HG03025 (cell line): ENCODE results near the gene NPC1L1.
"Not testable (repeated sequence)": the region's sequence is repeated elsewhere in the genome, so short reads cannot be mapped to it uniquely, and the experiment has no call there.

Experiments used
- ATAC-seq: cut with Tn5 transposase; IDR thresholded peaks from one replicate; pipeline ENCODE4 v1.9.1; 2021; ENCODE audit warnings: mild to moderate bottlenecking, moderate library complexity; ENCODE audit not compliant: unreplicated experiment, low FRiP score

The NPC1L1 gene

GRCh38 chr7:44566680-44567079 lies 25.6 kb upstream of the NPC1L1 start:
- ATAC-seq: no peak

GRCh38 chr7:44565795-44566559 lies 24.8 kb upstream of the NPC1L1 start:
- ATAC-seq: no peak

DNA sequence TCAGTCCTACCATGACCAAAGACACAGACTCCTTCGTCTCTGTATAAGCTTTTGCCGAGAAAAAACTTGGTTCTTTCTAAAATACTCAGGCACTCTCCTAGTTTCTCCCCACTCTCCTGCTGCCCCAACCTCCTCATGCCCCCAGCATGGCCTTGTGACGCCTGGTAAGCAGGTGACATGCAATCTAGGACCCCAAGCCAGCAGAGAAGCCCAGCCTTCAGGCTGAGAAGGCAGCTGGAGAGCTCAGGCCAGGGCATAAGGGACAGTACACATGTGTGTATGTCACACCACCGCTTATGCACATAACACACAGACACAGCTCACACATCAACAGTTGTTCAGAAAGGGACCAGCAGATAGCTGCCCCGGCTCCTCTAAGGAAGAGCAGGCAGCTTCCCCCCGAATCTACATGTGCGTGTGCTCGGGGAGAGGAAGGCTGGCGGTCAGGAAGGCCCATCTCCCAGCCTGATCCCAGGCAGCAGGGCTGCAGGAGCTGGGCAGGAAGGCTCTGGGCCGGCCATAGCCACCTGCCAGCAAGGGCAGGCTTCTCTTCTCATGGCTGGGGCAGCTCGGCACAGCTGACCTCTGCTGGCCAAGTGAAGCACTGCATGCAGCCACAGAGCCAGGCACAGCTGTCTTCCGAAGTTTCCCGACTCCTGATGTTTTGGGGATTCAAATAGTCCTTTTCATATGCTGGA lies 24.1 kb upstream of the NPC1L1 start:
- ATAC-seq: no peak

DNA sequence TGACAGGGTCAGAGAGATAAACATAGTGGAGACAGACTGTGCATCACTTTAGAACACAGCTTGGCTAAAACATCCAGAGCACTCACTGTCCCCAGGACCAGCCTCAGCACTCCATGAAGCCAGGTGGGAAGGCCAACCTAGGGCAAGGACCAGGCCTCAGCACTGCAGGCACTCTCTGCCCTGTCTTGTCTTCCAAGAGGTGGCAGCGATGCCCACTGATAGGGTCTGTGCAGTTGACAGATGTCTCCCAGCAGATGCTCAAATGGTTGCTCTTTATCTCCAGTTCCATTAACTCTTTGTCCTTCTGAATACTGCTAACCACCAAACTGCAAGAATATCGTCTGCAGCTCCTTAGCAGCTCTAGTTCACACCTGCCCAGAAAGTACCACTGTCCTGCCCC lies 23.5 kb upstream of the NPC1L1 start:
- ATAC-seq: no peak

- ATAC-seq: no peak
These were observed 22.1 kb upstream of the NPC1L1 start for GRCh38 chr7:44563171-44563679.

GRCh38 chr7:44562622-44562962 lies 21.5 kb upstream of the NPC1L1 start:
- ATAC-seq: not testable (repeated sequence)

- ATAC-seq: no peak
These were observed 21.0 kb upstream of the NPC1L1 start for GRCh38 chr7:44561962-44562621.

- ATAC-seq: no peak
These were observed 20.4 kb upstream of the NPC1L1 start for GRCh38 chr7:44561481-44561880.

- ATAC-seq: no peak
These were observed 18.4 kb upstream of the NPC1L1 start for GRCh38 chr7:44559485-44559884.

- no peak for ATAC-seq
These were observed 16.4 kb upstream of the NPC1L1 start for GRCh38 chr7:44557485-44557884.

GRCh38 chr7:44555350-44555749 lies 14.2 kb upstream of the NPC1L1 start:
- no peak for ATAC-seq

GRCh38 chr7:44552473-44553005 lies 11.4 kb upstream of the NPC1L1 start:
- not testable (repeated sequence) for ATAC-seq

DNA sequence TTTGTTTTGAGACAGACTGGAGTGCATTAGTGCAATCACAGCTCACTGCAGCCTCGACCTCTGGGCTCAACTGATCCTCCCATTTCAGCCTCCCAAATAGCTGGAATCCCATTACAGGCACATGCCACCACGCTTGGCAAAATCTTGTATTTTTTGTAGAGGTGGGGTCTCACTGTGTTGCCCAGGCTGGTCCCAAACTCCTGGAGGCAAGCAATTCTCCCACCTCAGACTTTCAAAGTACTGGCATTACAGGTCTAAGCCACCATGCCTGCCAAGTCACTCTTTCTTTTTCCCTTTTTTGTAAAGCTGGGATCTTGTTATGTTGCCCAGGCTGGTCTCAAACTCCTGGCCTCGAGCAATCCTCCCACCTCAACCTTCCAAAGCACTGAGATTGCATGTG lies 8.3 kb upstream of the NPC1L1 start:
- ATAC-seq: no peak

- ATAC-seq: no peak
These were observed 7.8 kb upstream of the NPC1L1 start for GRCh38 chr7:44548893-44549292.

- ATAC-seq: no peak
These were observed 6.6 kb upstream of the NPC1L1 start for GRCh38 chr7:44547536-44548231.

DNA sequence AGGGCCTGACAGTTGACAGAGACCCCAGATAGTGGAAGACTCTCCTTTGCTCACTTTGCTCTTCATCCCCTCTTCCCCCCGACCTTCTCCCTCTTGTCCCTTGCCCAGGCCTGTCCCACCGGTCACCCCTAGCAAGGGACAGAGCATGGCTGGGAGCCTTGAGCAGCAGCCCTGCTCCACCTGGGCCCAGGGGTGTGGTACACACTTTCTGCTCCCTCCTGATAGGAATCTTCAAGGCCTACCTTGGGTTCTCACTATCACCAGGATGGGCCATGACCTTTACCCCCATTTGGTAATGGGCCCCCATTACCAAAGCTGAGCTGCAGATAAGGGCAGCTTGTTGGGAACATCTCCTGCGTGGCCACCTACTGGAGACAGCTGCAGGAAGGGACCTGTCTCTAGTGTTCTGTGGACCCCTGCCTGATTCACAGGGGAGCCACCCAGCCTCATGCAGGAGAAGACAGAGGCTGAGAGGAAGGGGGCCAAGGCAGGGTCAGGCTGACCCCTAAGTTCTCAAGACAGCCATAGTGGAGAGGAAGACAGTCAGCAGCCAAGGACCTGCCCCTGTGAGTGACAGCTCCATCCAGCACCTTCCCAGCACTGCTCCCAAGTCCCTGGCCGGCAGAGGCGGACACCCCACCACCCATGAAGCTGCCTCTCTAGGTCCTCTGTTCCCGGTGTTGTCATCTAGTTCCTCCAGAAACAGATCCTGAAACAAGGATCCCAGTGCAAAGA lies 913 bp upstream of the NPC1L1 start:
- no peak for ATAC-seq

DNA sequence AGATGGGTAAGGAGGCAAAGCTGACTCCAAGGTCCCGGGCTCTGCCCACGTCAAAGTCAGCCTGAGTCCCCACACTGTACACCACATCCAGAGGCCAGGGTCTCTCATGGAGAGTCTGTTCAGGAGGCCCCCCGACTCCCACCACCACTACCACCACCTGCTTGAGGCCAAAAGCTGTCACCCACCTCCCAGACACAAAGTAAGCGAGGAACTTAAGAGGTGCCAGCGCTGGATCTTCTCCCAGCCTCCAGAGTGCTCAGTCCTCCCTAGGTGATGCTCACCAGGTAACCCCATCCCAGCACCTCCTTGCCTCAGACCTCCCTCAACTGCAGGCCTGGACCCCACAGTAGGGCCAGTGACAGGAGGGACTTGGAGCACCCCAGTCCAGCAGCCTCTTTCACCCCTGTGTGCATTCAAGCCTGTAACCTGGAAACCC lies 520 bp downstream of the NPC1L1 start:
- ATAC-seq: no peak

GRCh38 chr7:44539669-44540506 lies 1.2 kb downstream of the NPC1L1 start:
- no peak for ATAC-seq
